DOHH2 (cell line): Measurements from ENCODE around the gene SMURF2.

Experiments used
- H3F3A ChIP-seq: fragments of 200-600 bp; sonication (generic), shearing (Covaris generic); 2 replicates; pipeline ENCODE4 v1.6.0; 2016; ENCODE audit warnings: antibody characterized with exemption, mild to moderate bottlenecking; ENCODE audit not compliant: control insufficient read depth, insufficient read depth
- H3K27ac ChIP-seq: fragments of 200-600 bp; sonication (generic); 2 replicates; pipeline ENCODE4 v1.5.1; 2014; ENCODE audit warnings: low read depth, mild to moderate bottlenecking, low read length, moderate library complexity
- H3K27me3 ChIP-seq: fragments of 200-600 bp; sonication (generic); 2 replicates; pipeline ENCODE4 v1.6.1; 2014; ENCODE audit warnings: mild to moderate bottlenecking, low read length, mixed read lengths; ENCODE audit not compliant: control insufficient read depth
- H3K36me3 ChIP-seq: fragments of 200-600 bp; sonication (generic); 2 replicates; pipeline ENCODE4 v1.6.1; 2014; ENCODE audit warnings: mild to moderate bottlenecking, low read length, moderate library complexity, mixed read lengths; ENCODE audit not compliant: control insufficient read depth
- H3K4me1 ChIP-seq: fragments of 200-600 bp; sonication (generic); 2 replicates; pipeline ENCODE4 v1.6.1; 2014; ENCODE audit warnings: mild to moderate bottlenecking, low read length, mixed read lengths; ENCODE audit not compliant: control insufficient read depth
- H3K4me2 ChIP-seq: fragments of 200-600 bp; sonication (generic); 2 replicates; pipeline ENCODE4 v1.6.0; 2014; ENCODE audit warnings: mild to moderate bottlenecking, low read length, moderate library complexity
- H3K4me3 ChIP-seq: fragments of 200-600 bp; sonication (generic); 2 replicates; pipeline ENCODE4 v1.5.1; 2014; ENCODE audit warnings: mild to moderate bottlenecking, low read length, mixed read lengths
- H3K79me2 ChIP-seq: fragments of 200-600 bp; sonication (generic); 2 replicates; pipeline ENCODE4 v1.6.1; 2014; ENCODE audit warnings: mild to moderate bottlenecking, low read length, mixed read lengths; ENCODE audit not compliant: control insufficient read depth
- H3K9me2 ChIP-seq: fragments of 200-600 bp; sonication (generic); replicated peaks from 2 replicates; pipeline ENCODE4 v1.6.1; 2014; ENCODE audit warnings: mild to moderate bottlenecking, low read length, mixed read lengths; ENCODE audit not compliant: control insufficient read depth
- H3K9me3 ChIP-seq: fragments of 200-600 bp; sonication (generic); 2 replicates; pipeline ENCODE4 v1.6.1; 2014; ENCODE audit warnings: antibody characterized with exemption, low read length, mixed read lengths; ENCODE audit not compliant: control insufficient read depth, insufficient read depth
- H4K20me1 ChIP-seq: fragments of 200-600 bp; sonication (generic); 2 replicates; pipeline ENCODE4 v1.6.0; 2014; ENCODE audit warnings: low read depth, mild to moderate bottlenecking, antibody characterized with exemption, low read length, moderate library complexity; ENCODE audit not compliant: control insufficient read depth, insufficient read depth
- EZH2phosphoT487 ChIP-seq: fragments of 200-600 bp; sonication (generic); IDR thresholded peaks from 2 replicates; pipeline ENCODE4 v1.6.1; 2017; ENCODE audit warnings: borderline replicate concordance, mild to moderate bottlenecking, antibody characterized with exemption, low read length, moderate library complexity, mixed read lengths
- TF ChIP-seq, protein P1 (sequence below): fragments of 200-600 bp; sonication (generic); IDR thresholded peaks from one replicate; pipeline ENCODE4 v1.5.1; 2014; ENCODE audit warnings: antibody characterized with exemption, mild to moderate bottlenecking, low read depth, low read length; ENCODE audit not compliant: poor library complexity, severe bottlenecking

SMURF2 gene

GRCh38 chr17:64603987-64604386 is 58.1 kb downstream of the SMURF2 start:
- Histone ChIP-seq H3K79me2 (peaks cover 27% of the 10 kb centered on the region), H3K4me2 (no peak overlapping the region), H3K4me1 (peaks cover 7% of the 10 kb centered on the region), H3K27ac (no peak overlapping the region), H3K9me3 (no peaks in the 10 kb centered on the region), H3K9me2 (no peaks in the 10 kb centered on the region), H3K36me3 (no peaks in the 10 kb centered on the region), H3K27me3 (no peaks in the 10 kb centered on the region), H3K4me3 (no peak overlapping the region), H4K20me1 (peaks cover 4% of the 10 kb centered on the region; the same call in 1 of the 2 replicates), H3F3A (no peaks in the 10 kb centered on the region)
- no peak for TF ChIP-seq EZH2phosphoT487
- TF ChIP-seq, protein P1, sequence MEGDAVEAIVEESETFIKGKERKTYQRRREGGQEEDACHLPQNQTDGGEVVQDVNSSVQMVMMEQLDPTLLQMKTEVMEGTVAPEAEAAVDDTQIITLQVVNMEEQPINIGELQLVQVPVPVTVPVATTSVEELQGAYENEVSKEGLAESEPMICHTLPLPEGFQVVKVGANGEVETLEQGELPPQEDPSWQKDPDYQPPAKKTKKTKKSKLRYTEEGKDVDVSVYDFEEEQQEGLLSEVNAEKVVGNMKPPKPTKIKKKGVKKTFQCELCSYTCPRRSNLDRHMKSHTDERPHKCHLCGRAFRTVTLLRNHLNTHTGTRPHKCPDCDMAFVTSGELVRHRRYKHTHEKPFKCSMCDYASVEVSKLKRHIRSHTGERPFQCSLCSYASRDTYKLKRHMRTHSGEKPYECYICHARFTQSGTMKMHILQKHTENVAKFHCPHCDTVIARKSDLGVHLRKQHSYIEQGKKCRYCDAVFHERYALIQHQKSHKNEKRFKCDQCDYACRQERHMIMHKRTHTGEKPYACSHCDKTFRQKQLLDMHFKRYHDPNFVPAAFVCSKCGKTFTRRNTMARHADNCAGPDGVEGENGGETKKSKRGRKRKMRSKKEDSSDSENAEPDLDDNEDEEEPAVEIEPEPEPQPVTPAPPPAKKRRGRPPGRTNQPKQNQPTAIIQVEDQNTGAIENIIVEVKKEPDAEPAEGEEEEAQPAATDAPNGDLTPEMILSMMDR = no peak

DNA sequence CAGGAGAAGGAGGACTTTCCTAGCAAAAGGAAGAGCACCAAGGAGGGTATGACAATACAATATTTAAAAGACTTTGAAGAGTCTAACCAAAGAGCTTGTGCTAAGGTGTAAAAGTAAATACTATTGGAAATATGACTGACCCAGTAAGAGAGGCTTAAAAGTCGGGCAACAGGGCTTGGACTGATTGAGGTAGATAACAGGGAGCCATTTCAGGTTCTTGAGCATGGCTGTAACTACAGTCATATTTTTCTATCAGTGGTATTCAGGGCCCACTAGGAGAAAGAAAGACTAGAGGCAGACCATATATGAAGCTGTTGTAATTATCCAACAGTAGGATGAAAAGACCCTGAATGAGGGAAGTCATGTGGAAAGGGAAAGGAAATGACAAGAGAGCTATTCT is 62.3 kb downstream of the SMURF2 start:
- H3K79me2 ChIP-seq = peaks cover 8% of the 10 kb centered on the region

DNA sequence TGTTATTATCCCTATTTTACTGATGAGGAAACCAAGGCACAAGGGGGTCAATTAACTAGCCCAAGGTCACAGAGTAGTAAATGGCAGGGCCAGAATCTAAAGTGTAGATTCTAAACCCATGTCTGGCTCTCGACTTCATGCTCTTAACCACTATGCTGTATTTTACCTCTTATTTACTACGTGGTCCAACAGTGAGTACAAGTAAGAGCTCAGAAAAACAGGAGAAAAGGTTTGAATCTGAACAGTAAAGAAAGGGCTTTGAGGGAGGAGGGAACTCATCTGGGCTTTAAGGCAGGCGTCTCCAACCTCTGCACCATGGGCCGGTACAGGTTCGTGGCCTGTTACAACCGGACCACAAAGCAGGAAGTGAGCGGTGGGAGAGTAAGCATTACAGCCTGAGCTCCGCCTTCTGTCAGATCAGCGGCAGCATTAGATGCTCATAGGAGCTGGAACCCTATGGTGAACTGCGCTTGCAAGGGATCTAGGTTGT is 62.9 kb downstream of the SMURF2 start:
- TF ChIP-seq EZH2phosphoT487 = no peak
- TF ChIP-seq, protein P1 = no peak
- peaks cover 4% of the 10 kb centered on the region; the same call in 1 of the 2 replicates for H4K20me1 ChIP-seq
- peaks cover 8% of the 10 kb centered on the region for H3K79me2 ChIP-seq
- no peak overlapping the region for H3K4me3 ChIP-seq
- H3F3A ChIP-seq = no peaks in the 10 kb centered on the region
- no peak overlapping the region for H3K4me2 ChIP-seq
- no peaks in the 10 kb centered on the region for H3K9me2 ChIP-seq
- no peak overlapping the region for H3K27ac ChIP-seq
- H3K36me3 ChIP-seq = no peaks in the 10 kb centered on the region; the same call in 1 of the 2 replicates
- H3K4me1 ChIP-seq = peaks cover 7% of the 10 kb centered on the region
- no peaks in the 10 kb centered on the region for H3K9me3 ChIP-seq
- no peaks in the 10 kb centered on the region for H3K27me3 ChIP-seq

More for the DNA sequence above, 62.3 kb downstream of the SMURF2 start:
- H3K27me3 ChIP-seq = no peaks in the 10 kb centered on the region
- H4K20me1 ChIP-seq = peaks cover 4% of the 10 kb centered on the region; the same call in 1 of the 2 replicates
- peaks cover 7% of the 10 kb centered on the region for H3K4me1 ChIP-seq
- no peaks in the 10 kb centered on the region for H3K9me3 ChIP-seq
- no peaks in the 10 kb centered on the region for H3K9me2 ChIP-seq
- H3K4me3 ChIP-seq = no peak overlapping the region
- H3K36me3 ChIP-seq = no peaks in the 10 kb centered on the region; the same call in 1 of the 2 replicates
- H3F3A ChIP-seq = no peaks in the 10 kb centered on the region
- no peak overlapping the region for H3K4me2 ChIP-seq
- TF ChIP-seq, protein P1 = no peak
- no peak for TF ChIP-seq EZH2phosphoT487
- no peak overlapping the region for H3K27ac ChIP-seq
